T-helper 2 cell treated with Interferon-gamma antibody and Interleukin-4, amounts not matched to agents 100 ng/mL and 5 ng/mL, for 36 hours (primary cell): Measurements from ENCODE around the gene RNF223. TPM values are rescaled to one million over a fixed set of nuclear protein-coding genes. Genes with fewer than 3 reads are reported as not detected.

Experiments
- intact Hi-C: fragments of 100-400 bp; cut with micrococcal nuclease; formaldehyde crosslinking; loops from one replicate; pipeline ENCODE4 v1.15.1; 2023
- total RNA-seq: library from RNA; stranded (reverse); gene quantifications from 2 replicates; pipeline ENCODE4 v1.2.3, GENCODE V29; 2022

RNF223 gene
- not detected in 2 replicates for total RNA-seq

DNA sequence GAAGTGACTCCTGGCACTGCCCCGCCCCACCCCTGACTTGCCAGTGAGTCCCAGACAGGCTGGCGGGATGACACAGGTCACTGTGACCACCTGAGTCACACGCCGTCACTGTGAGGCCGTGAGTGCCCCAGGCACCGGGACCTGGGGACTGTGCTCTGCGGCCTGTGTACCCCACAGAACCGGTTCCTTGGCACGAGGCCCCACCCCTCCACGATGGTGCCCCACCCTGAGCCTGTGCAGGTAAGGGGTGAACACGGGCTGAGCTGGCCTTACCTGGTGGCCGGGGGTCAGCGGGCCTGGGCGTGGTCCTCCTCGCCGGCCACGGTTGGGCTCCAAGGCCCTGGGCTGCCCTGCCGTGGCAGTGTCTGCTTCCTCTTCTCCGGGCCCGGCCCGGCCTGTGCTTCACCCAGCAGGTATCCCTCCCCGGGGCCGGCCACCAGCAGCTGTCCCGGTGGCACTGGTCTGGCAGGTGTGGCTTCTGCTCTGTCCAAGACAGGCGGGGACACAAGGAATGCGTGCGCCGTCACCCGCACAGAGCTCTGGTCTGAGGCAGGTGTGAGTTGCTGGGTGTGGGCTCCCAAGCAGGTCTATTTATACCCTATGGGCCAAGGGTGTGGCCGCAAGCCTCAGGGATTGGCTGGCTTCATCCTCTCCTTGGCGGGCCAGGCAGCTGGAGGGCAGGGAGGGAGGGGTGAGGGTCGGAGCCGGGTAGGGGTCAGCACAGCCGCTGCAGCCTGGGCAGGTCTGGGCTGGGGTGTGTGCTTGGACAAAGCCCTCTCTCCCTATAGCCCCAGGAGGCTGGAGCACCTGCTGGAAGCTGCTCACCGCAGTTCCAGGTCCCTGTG lies at the start of gene RNF223:
Gene RNF223 (minus strand): TSS at position 564 of the 845 bp plus-strand sequence. CDS start 1,740 bp downstream, outside the sequence.
- intact Hi-C loops: no loop called here

DNA sequence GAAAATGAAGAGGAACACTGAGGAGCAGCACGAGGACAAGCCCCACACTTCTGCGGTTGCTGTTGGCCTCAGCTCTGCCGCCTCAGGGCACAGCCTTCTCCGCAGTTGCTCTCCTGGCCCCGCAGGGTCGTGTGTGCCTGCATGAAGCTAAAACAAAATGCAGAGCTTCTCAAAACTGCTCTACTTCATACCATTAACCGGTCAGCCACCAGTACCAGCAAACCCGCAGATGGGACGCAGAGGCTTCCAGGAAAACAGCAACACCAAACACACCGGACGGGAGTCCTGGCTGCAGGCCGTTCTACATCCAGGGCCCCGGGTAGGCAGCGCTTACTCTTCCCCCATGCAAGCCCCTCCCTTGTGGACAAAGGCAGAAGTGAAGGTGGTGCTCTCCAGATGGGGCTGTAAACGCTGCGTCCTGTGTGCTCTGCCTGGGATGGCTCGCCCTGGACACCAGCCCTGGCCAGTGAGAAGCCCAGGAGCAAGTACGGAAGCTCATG lies 48.9 kb upstream of the RNF223 start:
- intact Hi-C loops: loop anchor here (2.0 to 5.0 kb wide), 3 partner anchors 108 to 168 kb away; no protein-coding TSS in a partner anchor

DNA sequence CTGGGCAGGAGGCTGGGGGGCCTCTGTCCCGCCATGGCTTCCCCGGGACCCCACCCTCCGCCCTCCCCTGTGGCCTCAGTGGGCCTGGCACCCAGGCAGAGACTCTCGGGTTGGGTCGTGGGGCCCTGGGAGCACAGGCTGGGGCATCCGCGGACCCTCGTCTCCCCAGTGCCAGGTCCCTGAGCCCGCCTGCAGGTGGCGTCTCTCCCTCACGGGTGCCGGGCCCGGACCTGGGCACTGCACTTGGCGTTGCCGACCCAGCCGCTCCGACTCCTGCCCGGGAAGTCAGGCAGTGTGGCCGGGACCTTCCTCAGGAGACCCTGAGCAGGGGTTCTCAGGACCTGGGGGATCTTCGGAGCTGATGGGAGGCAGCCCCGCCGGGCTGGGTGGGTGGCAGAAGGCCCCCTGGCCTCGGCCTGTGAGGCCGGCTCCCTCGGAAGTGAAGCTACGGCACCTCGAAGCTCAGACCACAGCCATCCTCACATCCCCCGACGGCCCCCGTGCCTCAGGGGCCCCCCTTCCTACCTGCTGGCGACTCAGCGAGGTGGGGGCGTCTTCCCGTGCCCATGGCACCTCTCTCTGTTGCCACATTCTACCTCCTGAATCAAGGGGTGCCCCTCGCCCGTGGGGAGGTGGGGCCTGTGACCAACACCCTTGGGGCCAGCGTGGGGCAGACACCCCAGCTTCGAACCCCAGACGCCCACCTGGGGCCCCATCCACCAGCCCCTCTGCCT lies 48.1 kb upstream of the RNF223 start:
- intact Hi-C loops: loop anchor here (2.0 to 5.0 kb wide), 3 partner anchors 109 to 169 kb away; no protein-coding TSS in a partner anchor

DNA sequence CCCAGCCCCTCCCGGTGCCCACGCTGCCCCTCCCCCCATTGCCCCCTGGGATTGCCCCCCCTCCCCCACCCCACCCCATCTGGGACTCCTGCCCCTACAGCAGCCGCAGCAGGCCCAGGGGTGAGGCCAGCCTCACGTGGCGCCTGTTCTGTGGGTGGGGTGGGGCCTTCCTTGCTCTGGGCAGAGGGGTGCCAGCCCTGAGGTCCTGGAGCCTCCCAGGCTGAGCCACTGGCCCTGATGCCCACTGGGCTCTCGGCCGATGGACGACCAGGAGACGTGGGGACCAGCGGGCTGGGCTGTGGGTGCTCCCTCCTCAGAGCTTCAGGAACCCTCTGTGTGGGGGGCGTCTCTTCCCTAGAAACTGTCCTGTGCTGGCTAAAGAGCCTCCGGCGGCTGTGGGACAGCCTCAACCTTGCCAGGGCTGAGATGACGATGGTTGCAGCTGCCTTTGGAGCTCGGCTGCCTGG lies 47.5 kb upstream of the RNF223 start:
- intact Hi-C loops: loop anchor here (2.0 to 5.0 kb wide), 3 partner anchors 109 to 169 kb away; no protein-coding TSS in a partner anchor

DNA sequence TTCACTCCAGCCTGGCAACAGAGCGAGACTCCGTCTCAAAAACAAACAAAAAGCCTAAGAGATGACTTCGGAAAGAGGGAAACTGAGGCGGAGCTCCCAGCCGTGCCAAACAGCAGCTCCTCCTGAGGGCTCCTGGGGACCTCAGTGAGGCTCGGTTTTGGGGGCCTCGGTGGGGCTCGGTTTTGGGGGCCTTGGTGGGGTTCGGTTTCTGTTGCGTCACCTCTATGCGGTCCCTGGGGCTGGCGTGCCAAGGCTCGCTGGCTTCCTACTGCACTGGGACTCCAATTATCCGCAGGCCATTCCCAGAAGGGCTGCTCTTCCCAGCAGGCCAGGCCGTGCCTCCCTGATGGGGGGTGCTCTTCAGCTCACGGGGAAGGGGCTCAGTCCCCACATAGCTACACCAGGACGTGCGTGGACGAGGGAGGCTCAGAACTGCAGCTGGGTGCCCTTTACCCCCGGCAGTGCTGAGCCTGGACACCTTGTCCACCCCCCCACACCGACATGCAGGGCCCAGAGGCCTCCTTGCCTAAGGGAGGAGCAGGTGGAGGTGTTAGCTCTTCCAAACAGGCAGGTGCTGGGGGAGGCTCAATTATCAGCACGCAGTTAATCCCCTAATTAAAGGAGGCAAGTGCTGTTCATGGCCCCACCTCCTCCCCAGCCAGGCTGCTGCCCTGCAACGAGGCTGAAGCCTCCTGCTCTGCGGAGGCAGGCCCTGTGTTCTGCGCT lies 46.9 kb upstream of the RNF223 start:
- intact Hi-C loops: loop anchor here (5.0 kb wide), 1 partner anchor 131 kb away; no protein-coding TSS in a partner anchor

- intact Hi-C loops: loop anchor here (5.0 kb wide), 1 partner anchor 132 kb away; no protein-coding TSS in a partner anchor
These were observed 46.0 kb upstream of the RNF223 start for GRCh38 chr1:1120096-1120495.

GRCh38 chr1:1119272-1119890 lies 45.3 kb upstream of the RNF223 start:
- intact Hi-C loops: loop anchor here (5.0 kb wide), 1 partner anchor 188 kb away; the partner anchor contains the start of genes ACAP3 and PUSL1

GRCh38 chr1:1118876-1119220 lies 44.7 kb upstream of the RNF223 start:
- intact Hi-C loops: loop anchor here (5.0 kb wide), 1 partner anchor 188 kb away; the partner anchor contains the start of genes ACAP3 and PUSL1

DNA sequence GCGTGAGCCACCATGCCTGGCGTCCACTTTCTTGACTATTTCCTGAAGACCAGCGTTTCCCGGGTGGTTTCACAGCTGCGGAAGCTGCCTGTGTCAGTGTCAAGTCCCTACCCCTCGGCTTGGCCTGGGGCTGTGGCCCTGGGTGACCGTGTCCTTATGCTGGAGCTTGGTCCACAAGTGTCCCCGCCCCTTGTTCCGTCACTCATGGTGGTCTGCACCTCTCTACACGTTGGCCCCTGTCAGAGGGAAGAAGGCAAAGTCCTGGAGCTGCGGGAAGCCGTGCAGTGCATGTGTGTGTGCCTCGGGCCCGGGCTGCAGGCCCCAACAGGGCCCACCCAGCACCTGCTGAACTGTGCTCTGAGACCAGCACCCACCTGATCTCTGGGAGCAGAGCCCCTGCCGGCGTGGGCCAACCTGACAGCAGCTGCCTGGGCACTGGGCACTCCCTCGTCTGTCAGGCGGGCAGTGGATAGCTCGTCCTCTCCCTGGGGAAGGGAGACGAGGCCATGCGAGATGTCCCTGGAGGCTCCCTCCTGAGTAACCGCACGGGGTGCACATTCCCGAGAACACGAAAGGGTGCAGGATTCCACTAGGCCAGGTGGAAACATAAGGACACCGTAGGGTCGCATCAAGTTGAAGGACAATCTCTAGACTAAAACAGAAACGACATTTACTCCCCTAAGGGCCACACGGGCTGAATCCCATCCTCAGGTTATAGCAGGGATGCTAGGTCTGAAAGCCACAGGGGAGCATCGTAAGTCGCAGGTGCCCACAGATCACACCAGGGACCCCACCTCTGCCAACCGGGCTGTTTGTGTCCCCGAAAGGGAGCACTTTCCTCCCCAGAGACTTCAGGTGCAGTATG lies 44.1 kb upstream of the RNF223 start:
- intact Hi-C loops: loop anchor here (5.0 kb wide), 1 partner anchor 189 kb away; the partner anchor contains the start of genes ACAP3 and PUSL1

GRCh38 chr1:1117469-1117831 lies 43.3 kb upstream of the RNF223 start:
- intact Hi-C loops: loop anchor here (5.0 kb wide), 1 partner anchor 190 kb away; the partner anchor contains the start of genes ACAP3 and PUSL1

- intact Hi-C loops: loop anchor here (1.0 to 5.0 kb wide), 6 partner anchors 104 to 290 kb away; partner anchors contain the start of genes ACAP3, AURKAIP1, B3GALT6 and ISG15
These were observed 42.8 kb upstream of the RNF223 start for GRCh38 chr1:1116701-1117468.

DNA sequence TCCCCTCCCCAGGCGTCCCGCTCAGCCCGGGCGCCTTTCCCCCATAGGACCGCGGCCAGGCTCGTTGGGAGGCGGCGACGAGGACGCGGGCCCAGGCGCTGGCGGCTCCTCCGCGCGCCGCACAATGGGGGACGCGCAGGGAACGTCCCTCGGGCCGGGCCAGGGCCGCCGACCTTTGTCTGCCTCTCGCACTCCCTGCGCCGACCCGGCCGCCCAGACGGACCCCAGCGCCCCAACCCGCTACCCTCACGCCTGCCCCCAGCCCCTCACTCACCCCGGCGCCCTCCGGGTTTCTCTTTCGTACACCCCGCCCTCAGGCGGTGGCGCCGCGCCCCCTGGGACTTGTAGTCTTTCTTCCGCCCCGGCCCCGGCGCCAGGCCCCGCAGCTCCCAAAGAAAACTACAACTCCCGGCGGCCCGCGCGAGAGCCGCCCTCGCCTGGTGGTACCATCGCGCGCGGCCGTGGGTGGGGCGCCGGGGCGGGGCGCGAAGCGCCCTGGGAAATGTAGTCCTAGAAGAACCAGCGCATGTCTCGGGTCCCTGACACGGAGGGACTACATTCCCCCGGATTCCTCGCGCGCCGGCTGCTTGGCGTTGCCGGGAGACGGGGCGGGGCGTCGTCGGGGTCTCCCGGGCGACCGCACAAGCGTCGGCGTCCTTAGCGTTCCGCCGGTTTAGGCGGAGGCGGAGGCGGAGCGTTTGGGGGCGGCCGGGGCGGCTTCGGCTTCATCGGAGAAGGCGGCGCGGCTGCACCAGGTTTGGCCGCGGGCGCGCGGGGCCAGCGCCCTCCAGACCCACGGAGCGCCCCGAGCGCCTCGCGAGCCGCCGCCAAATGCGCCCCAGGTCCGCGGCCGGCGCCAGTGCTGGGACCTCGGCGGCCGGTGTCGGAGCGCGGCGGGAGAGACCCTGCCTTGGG lies 41.9 kb upstream of the RNF223 start, which contains the start of gene C1orf159:
Gene C1orf159 (minus strand): TSS at position 304 of the 915 bp plus-strand sequence. CDS start 24,546 bp downstream, outside the sequence.
- intact Hi-C loops: loop anchor here (1.0 to 5.0 kb wide), 6 partner anchors 103 to 291 kb away; partner anchors contain the start of genes ACAP3, AURKAIP1, B3GALT6 and ISG15

GRCh38 chr1:1115136-1115785 lies 41.2 kb upstream of the RNF223 start:
- intact Hi-C loops: loop anchor here (5.0 kb wide), 1 partner anchor 192 kb away; the partner anchor contains the start of genes ACAP3 and PUSL1

DNA sequence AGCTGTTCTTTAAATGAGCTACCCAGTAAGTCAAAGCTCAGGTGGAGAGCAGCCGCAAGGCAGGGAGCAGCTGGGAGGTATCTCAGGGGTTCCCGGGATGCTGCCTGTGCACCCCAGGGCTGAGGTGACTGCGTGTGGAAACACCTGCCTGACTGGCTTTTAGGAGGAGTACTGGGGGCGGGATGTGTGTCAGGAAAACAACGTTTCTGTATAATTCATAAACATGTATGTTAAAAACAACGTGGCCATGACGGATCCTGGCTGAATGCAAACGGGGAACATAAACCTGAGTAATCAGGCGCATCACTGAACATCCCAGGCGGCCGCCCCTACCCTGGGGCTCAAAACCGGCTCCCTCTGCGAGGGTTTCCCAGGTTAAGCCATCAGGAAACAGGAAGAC lies 40.3 kb upstream of the RNF223 start:
- intact Hi-C loops: no loop called here

DNA sequence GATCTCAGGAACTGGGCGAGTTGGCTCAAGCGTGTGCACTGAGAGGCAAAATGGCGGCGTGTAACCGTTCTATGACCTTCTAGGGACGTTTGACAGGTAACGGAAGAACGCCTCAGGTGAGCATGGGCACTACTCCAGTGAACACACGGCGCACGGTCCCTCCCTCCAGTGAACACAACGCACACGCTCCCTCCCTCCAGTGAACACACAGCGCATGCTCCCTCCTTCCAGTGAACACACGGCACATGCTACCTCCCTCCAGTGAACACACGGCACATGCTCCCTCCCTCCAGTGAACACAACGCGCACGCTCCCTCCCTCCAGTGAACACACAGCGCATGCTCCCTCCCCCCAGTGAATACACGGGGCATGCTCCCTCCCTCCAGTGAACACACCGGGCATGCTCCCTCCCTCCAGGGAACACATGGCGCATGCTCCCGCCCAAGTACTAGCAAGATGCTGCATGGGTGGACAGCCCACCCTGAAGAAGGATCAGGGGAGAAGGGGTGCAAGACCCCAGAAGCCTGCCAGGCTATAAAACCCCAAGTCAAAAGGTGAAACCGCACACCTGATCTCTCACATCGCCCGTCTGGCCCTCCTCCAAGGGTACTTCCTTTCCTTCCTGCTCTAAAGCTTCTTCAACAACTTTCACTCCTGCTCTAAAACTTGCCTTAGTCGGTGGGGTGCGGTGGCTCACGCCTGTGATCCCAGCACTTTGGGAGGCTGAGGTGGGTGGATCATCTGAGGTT lies 38.3 kb upstream of the RNF223 start:
- intact Hi-C loops: no loop called here
